PC-3 (cell line): ENCODE data around the gene TRIM61.

Experiments used
- EZH2 ChIP-seq: fragments of 300-600 bp; sonication (generic); IDR thresholded peaks from one replicate; pipeline ENCODE4 v1.6.1; 2017; ENCODE audit warnings: antibody characterized with exemption, mild to moderate bottlenecking, low read length; ENCODE audit not compliant: unreplicated experiment
- EZH2phosphoT487 ChIP-seq: fragments of 300-600 bp; sonication (generic); IDR thresholded peaks from 2 replicates; pipeline ENCODE4 v1.6.1; 2018; ENCODE audit warnings: mild to moderate bottlenecking, antibody characterized with exemption, low read length, borderline replicate concordance
- TF ChIP-seq, protein P1 (sequence below): fragments of 300-600 bp; sonication (generic); conservative IDR thresholded peaks from 2 replicates; pipeline ENCODE4 v1.5.1; 2017; ENCODE audit warnings: antibody characterized with exemption, low read depth, mild to moderate bottlenecking, low read length

DNA sequence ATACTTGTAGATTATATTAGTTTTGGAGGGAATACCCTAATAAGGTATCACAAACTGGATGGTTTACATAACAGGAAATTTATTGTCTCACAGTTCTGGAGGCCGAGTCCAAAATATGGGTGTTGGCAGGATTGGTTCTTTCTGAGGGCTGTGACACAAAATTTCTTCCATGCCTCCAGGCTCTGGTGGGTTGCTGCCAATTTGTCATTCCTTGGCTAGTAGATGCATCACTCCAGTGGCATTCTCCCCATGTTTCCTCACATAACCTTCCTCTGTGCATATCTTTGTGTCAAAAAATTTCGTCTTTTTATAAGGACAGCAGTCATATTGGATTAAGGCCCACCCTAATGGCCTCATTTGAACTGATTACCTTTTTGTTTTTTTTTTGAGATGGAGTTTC lies 51.2 kb downstream of the TRIM61 start:
- TF ChIP-seq, protein P1, sequence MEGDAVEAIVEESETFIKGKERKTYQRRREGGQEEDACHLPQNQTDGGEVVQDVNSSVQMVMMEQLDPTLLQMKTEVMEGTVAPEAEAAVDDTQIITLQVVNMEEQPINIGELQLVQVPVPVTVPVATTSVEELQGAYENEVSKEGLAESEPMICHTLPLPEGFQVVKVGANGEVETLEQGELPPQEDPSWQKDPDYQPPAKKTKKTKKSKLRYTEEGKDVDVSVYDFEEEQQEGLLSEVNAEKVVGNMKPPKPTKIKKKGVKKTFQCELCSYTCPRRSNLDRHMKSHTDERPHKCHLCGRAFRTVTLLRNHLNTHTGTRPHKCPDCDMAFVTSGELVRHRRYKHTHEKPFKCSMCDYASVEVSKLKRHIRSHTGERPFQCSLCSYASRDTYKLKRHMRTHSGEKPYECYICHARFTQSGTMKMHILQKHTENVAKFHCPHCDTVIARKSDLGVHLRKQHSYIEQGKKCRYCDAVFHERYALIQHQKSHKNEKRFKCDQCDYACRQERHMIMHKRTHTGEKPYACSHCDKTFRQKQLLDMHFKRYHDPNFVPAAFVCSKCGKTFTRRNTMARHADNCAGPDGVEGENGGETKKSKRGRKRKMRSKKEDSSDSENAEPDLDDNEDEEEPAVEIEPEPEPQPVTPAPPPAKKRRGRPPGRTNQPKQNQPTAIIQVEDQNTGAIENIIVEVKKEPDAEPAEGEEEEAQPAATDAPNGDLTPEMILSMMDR: no peak
- TF ChIP-seq EZH2 (no peak), EZH2phosphoT487 (no peak)
